Testis (tissue), 2 donors: ENCODE measurements around the gene SGIP1.

ENCODE experiments used
- POLR2A ChIP-seq: fragments of 450-650 bp; IDR thresholded peaks from one replicate; pipeline ENCODE4 v1.6.1; 2017; ENCODE audit warnings: antibody characterized with exemption, mild to moderate bottlenecking, moderate library complexity
- TF ChIP-seq, protein P1 (sequence below), 3 experiments: fragments of 450-650 bp in 2 of 3; fragments of 200-600 bp in 1 of 3; sonication (generic) in 1 of 3; IDR thresholded peaks; one replicate each; pipeline ENCODE4 v1.5.1; 2016 to 2019; ENCODE audit warnings: antibody characterized with exemption in 3 of 3, mild to moderate bottlenecking in 2 of 3, moderate library complexity in 1 of 3

DNA sequence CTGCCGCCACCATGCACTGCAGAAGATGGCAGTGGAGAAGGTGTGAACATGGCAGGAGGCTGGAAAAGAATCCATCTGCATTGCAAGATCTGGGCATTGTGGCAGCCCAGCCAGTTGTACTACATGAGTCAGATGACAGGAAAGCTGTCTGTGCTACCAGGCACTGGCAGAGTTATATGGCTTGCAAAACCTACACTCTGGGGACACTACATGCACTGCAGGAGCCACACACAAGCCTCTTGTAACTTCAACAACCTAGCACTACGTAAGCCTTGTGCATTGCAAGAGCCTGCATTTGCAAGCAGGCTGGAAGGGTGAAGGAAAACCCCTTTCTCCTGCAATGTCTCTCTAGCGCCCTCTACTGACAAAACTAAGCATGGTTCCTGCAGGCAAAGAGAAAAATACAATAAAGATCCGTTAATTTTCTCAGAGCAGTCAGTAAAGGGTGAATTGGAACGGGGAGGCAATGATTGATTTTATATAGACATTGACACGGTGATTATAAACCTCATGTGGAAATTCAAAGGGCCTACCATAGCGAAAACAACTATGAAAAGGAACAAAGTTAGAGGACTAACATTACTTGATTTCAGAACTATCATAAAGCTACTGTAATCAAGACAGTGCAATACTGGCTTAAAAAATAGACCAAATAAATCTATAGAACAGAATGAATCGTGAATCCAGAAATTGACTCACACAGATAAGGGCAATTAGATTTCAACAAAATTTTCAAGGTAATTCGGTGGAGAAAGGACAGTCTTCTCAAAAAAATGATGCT is 192.1 kb downstream of the SGIP1 start:
- TF ChIP-seq, protein P1, sequence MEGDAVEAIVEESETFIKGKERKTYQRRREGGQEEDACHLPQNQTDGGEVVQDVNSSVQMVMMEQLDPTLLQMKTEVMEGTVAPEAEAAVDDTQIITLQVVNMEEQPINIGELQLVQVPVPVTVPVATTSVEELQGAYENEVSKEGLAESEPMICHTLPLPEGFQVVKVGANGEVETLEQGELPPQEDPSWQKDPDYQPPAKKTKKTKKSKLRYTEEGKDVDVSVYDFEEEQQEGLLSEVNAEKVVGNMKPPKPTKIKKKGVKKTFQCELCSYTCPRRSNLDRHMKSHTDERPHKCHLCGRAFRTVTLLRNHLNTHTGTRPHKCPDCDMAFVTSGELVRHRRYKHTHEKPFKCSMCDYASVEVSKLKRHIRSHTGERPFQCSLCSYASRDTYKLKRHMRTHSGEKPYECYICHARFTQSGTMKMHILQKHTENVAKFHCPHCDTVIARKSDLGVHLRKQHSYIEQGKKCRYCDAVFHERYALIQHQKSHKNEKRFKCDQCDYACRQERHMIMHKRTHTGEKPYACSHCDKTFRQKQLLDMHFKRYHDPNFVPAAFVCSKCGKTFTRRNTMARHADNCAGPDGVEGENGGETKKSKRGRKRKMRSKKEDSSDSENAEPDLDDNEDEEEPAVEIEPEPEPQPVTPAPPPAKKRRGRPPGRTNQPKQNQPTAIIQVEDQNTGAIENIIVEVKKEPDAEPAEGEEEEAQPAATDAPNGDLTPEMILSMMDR (IDR thresholded peaks at IDR 0.05), result peak; percentile 48 to 95 (median 88)
- TF ChIP-seq POLR2A, result no peak
